Testis (tissue), 3 donors: ENCODE measurements around the gene PIK3CB. TPM values are rescaled to one million over a fixed set of nuclear protein-coding genes. Genes with fewer than 3 reads are reported as not detected.
"Not testable (repeated sequence)": the region's sequence is repeated elsewhere in the genome, so short reads cannot be mapped to it uniquely, and the experiment has no call there.

Experiments used
- DNase-seq: peaks from one replicate; pipeline ENCODE4 v3.0.0-alpha.2; 2019
- H3K27ac ChIP-seq, 2 donors: fragments of 200-600 bp; sonication (generic); one replicate each; pipeline ENCODE4 v1.5.1; 2019
- H3K27me3 ChIP-seq: fragments of 200-600 bp; sonication (generic); one replicate; pipeline ENCODE4 v1.5.1; 2019
- H3K36me3 ChIP-seq: fragments of 200-600 bp; sonication (generic); one replicate; pipeline ENCODE4 v1.5.1; 2017; ENCODE audit warnings: low read depth; ENCODE audit errors: missing control alignments
- H3K4me1 ChIP-seq: fragments of 200-600 bp; sonication (generic); one replicate; pipeline ENCODE4 v1.5.1; 2019
- H3K4me3 ChIP-seq, 2 donors: fragments of 200-600 bp; sonication (generic); one replicate each; pipeline ENCODE4 v1.5.1; 2017 to 2019
- H3K9me3 ChIP-seq: fragments of 200-600 bp; sonication (generic); one replicate; pipeline ENCODE4 v1.5.1; 2017
- POLR2A ChIP-seq: fragments of 450-650 bp; IDR thresholded peaks from one replicate; pipeline ENCODE4 v1.6.1; 2017; ENCODE audit warnings: antibody characterized with exemption, mild to moderate bottlenecking, moderate library complexity
- WGBS, 2 donors: methylation state at CpG; one replicate each; pipeline ENCODE4 v1.1.5; 2018; 5-methylcytosine and 5-hydroxymethylcytosine counted together
- intact Hi-C: fragments of 100-400 bp; cut with DNase I; formaldehyde crosslinking; loops from one replicate; pipeline ENCODE4 v1.15.1; 2023; ENCODE audit warnings: low total_unique reads
- polyA plus RNA-seq: library from polyadenylated mRNA; stranded (reverse); fragments of 350-450 nt; fragmentation: Illumina TruSeq; extraction: RNeasy Lipid Tissue Mini Kit (QIAGEN cat#74804); gene quantifications from one replicate; pipeline ENCODE4 v1.2.3, GENCODE V29; 2014; ENCODE audit warnings: low read depth, low replicate concordance; ENCODE audit not compliant: insufficient read depth
- total RNA-seq, 2 donors: library from RNA; depleted of rRNA; stranded (reverse); fragments of >200 nt; gene quantifications; one replicate each; pipeline ENCODE4 v1.2.3, GENCODE V29; 2016
- TF ChIP-seq, protein P1 (sequence below), 3 experiments: fragments of 450-650 bp in 2 of 3; fragments of 200-600 bp in 1 of 3; sonication (generic) in 1 of 3; IDR thresholded peaks; one replicate each; pipeline ENCODE4 v1.5.1; 2016 to 2019; ENCODE audit warnings: antibody characterized with exemption in 3 of 3, mild to moderate bottlenecking in 2 of 3, moderate library complexity in 1 of 3

Gene PIK3CB
- total and polyA plus RNA-seq, 3 donors from 2014 or later: 14.3 to 27.7 (median 25.9) TPM

DNA sequence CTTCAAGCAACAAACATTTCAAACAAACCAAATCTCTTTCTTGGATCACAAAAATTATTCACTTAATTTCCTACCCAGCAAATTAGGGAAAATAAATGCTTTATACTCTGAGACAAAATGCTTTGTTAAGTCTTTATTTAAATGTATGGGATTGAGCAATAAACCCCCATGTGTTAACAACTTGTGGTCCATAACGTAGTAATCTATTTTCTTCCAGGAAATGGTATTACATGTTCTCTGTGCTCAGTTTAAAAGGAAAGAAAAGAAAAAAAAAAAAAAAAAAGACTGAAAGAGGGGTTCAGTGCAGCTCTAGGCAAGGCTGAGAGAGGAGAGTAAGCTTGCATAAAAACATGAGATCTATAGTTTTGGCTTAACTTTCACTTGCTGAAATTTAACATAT, 102.3 kb downstream of the PIK3CB start:
- Histone ChIP-seq H3K27ac (no peak overlapping the region), H3K4me1 (no peaks in the 10 kb centered on the region), H3K36me3 (no peaks in the 10 kb centered on the region), H3K4me3 (no peak overlapping the region), H3K27me3 (no peaks in the 10 kb centered on the region), H3K9me3 (no peaks in the 10 kb centered on the region)
- TF ChIP-seq, protein P1, sequence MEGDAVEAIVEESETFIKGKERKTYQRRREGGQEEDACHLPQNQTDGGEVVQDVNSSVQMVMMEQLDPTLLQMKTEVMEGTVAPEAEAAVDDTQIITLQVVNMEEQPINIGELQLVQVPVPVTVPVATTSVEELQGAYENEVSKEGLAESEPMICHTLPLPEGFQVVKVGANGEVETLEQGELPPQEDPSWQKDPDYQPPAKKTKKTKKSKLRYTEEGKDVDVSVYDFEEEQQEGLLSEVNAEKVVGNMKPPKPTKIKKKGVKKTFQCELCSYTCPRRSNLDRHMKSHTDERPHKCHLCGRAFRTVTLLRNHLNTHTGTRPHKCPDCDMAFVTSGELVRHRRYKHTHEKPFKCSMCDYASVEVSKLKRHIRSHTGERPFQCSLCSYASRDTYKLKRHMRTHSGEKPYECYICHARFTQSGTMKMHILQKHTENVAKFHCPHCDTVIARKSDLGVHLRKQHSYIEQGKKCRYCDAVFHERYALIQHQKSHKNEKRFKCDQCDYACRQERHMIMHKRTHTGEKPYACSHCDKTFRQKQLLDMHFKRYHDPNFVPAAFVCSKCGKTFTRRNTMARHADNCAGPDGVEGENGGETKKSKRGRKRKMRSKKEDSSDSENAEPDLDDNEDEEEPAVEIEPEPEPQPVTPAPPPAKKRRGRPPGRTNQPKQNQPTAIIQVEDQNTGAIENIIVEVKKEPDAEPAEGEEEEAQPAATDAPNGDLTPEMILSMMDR (IDR thresholded peaks at IDR 0.05): no peak
- no peak for TF ChIP-seq POLR2A
- WGBS, 2 donors: 86 to 89% methylated on average over 1 of the region's 1 CpG
- no peak for DNase-seq
- intact Hi-C loops: no loop called here

DNA sequence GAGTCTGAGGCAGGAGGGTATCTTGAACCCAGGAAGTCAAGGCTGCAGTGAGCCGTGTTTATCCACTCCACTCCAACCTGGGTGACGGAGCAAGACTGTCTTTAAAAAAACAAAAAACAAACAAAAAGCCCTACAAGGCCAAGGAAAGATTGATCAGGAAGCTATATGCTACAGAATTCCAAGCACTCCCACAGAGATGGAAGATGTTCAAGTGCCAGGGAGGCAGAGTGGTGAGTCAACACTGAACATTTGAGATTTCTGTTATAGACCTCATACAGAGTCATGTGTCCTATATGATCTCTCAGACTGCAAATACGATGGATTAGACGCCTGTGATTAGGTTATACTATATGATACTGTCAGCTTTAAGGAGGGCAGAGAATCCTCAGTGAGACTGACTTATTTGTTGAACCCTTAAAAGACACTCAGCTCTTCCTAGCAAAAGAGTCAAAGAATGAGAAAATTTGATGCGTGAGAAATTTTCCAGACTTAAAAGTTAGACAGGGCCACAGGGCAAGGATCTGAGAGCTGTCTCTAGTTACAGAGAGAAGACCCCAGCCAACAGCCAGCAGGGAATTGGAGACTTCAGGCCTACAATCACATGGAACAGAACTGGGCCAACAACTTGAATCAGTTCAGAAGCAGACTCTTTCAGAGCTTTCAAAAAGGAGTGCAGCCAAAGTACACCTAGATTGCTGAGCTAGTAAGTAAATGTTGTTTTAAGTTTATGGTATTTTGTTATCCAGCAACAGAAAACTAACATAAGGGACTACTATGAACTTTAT, 107.6 kb downstream of the PIK3CB start:
- no peaks in the 10 kb centered on the region for H3K9me3 ChIP-seq
- intact Hi-C loops: no loop called here
- no peak overlapping the region for H3K27ac ChIP-seq
- no peaks in the 10 kb centered on the region for H3K27me3 ChIP-seq
- H3K4me1 ChIP-seq: no peaks in the 10 kb centered on the region
- H3K4me3 ChIP-seq: no peak overlapping the region
- H3K36me3 ChIP-seq: no peaks in the 10 kb centered on the region
- DNase-seq: no peak
- WGBS, 2 donors: 85 to 90% methylated on average over 5 of the region's 5 CpGs
- TF ChIP-seq POLR2A: no peak
- TF ChIP-seq, protein P1 (IDR thresholded peaks at IDR 0.05): no peak

DNA sequence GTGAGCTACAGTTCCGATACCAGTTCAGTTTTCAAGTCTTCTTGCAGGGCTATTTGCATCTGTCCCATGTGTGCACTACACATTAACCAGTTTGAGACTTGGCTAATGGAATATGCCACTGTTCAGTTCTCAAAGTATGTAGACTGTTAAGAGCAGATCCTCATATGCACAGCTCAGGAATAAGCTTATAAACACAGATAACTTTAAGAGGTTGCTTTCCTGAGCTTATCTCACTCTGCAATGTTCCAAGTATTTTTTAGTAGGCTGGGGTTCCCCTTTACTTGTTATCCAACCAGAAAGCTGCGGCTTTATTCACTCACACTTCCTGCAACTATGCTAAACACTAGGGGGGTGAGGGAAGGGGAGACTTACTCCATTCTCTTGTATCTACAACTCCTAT, 108.7 kb downstream of the PIK3CB start:
- H3K27me3 ChIP-seq, DNase-seq, H3K4me3 ChIP-seq, intact Hi-C loops, H3K36me3 ChIP-seq, H3K27ac ChIP-seq, H3K9me3 ChIP-seq, H3K4me1 ChIP-seq: not testable (repeated sequence)
- WGBS, 2 donors: 77 to 95% methylated on average over 2 of the region's 2 CpGs

DNA sequence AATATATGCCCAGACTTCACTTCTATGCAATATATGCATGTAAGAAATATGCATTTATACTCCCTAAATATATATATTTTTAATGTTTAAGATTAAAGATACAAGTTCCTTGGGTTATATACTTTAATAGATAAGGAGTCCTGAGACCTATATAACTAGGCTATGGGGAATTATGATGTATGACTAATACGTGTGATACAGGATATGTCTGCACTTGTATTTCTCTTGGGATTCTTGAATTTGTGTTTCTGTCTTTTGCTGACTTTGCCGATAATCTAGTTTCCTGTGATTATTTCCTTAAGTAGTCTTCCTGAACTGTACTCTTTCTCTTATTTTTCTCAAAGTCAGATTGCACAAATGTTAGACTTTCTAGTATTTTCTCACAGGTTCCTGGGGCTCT, 109.6 kb downstream of the PIK3CB start:
- H3K27ac ChIP-seq: no peak overlapping the region
- WGBS, 2 donors: 64 to 89% methylated on average over 2 of the region's 2 CpGs
- intact Hi-C loops: no loop called here
- no peak for DNase-seq
- H3K27me3 ChIP-seq: no peaks in the 10 kb centered on the region
- TF ChIP-seq, protein P1 (IDR thresholded peaks at IDR 0.05): no peak
- no peaks in the 10 kb centered on the region for H3K4me1 ChIP-seq
- no peaks in the 10 kb centered on the region for H3K36me3 ChIP-seq
- no peaks in the 10 kb centered on the region for H3K9me3 ChIP-seq
- H3K4me3 ChIP-seq: no peak overlapping the region

DNA sequence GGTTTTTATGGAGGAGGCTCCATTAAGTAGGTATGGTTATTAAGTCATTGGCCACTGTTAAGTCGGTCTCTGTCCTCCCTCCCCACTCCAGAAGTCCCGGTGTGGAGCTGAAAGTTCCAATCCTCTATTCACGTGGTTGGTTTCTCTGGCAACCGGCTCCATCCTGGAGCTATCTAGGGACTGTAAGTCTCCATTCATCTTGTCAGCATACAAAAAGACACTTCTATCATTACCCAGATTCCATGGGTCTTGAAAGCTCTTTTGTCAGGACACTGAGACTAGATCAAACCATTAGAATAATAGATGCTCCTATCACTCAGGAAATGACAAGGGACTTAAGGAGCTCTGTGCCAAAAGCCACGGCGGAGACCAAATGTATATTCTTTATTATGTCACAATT, 110.3 kb downstream of the PIK3CB start:
- H3K27me3 ChIP-seq: no peaks in the 10 kb centered on the region
- no peaks in the 10 kb centered on the region for H3K4me1 ChIP-seq
- DNase-seq: no peak
- intact Hi-C loops: no loop called here
- H3K27ac ChIP-seq: no peak overlapping the region
- H3K4me3 ChIP-seq: no peak overlapping the region
- no peak for TF ChIP-seq POLR2A
- TF ChIP-seq, protein P1 (IDR thresholded peaks at IDR 0.05): no peak
- no peaks in the 10 kb centered on the region for H3K36me3 ChIP-seq
- 69 to 79% methylated on average over 6 of the region's 6 CpGs for WGBS, 2 donors
- no peaks in the 10 kb centered on the region for H3K9me3 ChIP-seq
